Common myeloid progenitor, CD34-positive (primary cell): ENCODE measurements around the gene RUFY3.

Experiments
- CTCF ChIA-PET: fragments of 350-600 bp; sonication (Branson Sonifier 250); formaldehyde crosslinking; loops from one replicate; lab custom pipeline; 2021; ENCODE audit warnings: antibody characterized with exemption; lab: Charles Lee
- POLR2A ChIA-PET: fragments of 350-600 bp; sonication (Branson Sonifier 250); formaldehyde crosslinking; loops from one replicate; lab custom pipeline; 2021; ENCODE audit warnings: antibody characterized with exemption; lab: Charles Lee
- DNase-seq, 3 donors: peaks; one replicate each; pipeline versions ENCODE4 v3.0.0 to v3.0.0-alpha.2; 2013
- H3K27ac ChIP-seq, 2 experiments: 1 replicate in 1 of 2; 2 replicates in 1 of 2; pipeline ENCODE4 v1.7.0; 2013; ENCODE audit warnings: inconsistent platforms in 2 of 2, low read length in 2 of 2, mild to moderate bottlenecking in 2 of 2, low read depth in 1 of 2, moderate library complexity in 1 of 2; ENCODE audit not compliant: severe bottlenecking in 2 of 2, insufficient read depth in 1 of 2, poor library complexity in 1 of 2
- H3K27me3 ChIP-seq, 5 experiments: replicated peaks in 2 of 5; 1 replicate in 3 of 5; 2 replicates in 2 of 5; pipeline versions ENCODE4 v1.6.1 to v1.7.0; 2013; ENCODE audit warnings: low read length in 4 of 5, mild to moderate bottlenecking in 2 of 5, moderate library complexity in 2 of 5, inconsistent platforms in 1 of 5; ENCODE audit not compliant: insufficient read depth in 5 of 5, control insufficient read depth in 4 of 5
- H3K36me3 ChIP-seq, 4 experiments: 1 replicate in 2 of 4; 2 replicates in 2 of 4; pipeline versions ENCODE4 v1.6.1 to v1.7.0; 2013; ENCODE audit warnings: low read length in 3 of 4, control low read depth in 1 of 4, mild to moderate bottlenecking in 1 of 4; ENCODE audit not compliant: control insufficient read depth in 4 of 4, insufficient read depth in 4 of 4
- H3K4me1 ChIP-seq, 4 experiments: 1 replicate in 3 of 4; 2 replicates in 1 of 4; pipeline versions ENCODE4 v1.6.1 to v1.7.1; 2013; ENCODE audit warnings: low read length in 3 of 4, mild to moderate bottlenecking in 3 of 4, control low read depth in 1 of 4, inconsistent platforms in 1 of 4, moderate library complexity in 1 of 4; ENCODE audit not compliant: control insufficient read depth in 4 of 4, insufficient read depth in 4 of 4; ENCODE audit errors: control extremely low read depth in 1 of 4
- H3K4me3 ChIP-seq, 7 experiments: 1 replicate in 4 of 7; 2 replicates in 3 of 7; pipeline versions ENCODE4 v1.5.1 to v1.7.0; 2013; ENCODE audit warnings: mild to moderate bottlenecking in 7 of 7, low read length in 6 of 7, moderate library complexity in 6 of 7, inconsistent platforms in 2 of 7, low read depth in 2 of 7, control low read depth in 1 of 7; ENCODE audit not compliant: insufficient read depth in 4 of 7, control insufficient read depth in 1 of 7; ENCODE audit errors: extremely low read depth in 1 of 7
- H3K9me3 ChIP-seq, 5 experiments: 1 replicate in 4 of 5; 2 replicates in 1 of 5; pipeline versions ENCODE4 v1.6.1 to v1.7.1; 2013; ENCODE audit warnings: low read length in 4 of 5, mild to moderate bottlenecking in 2 of 5, inconsistent platforms in 1 of 5, low read depth in 1 of 5, moderate library complexity in 1 of 5; ENCODE audit not compliant: control insufficient read depth in 4 of 5, insufficient read depth in 2 of 5; ENCODE audit errors: control extremely low read depth in 1 of 5
- WGBS: methylation state at CpG from one replicate; pipeline ENCODE4 v1.1.5; 2013; ENCODE audit not compliant: insufficient coverage; 5-methylcytosine and 5-hydroxymethylcytosine counted together

The RUFY3 gene

GRCh38 chr4:70816894-70817293, 95.1 kb downstream of the RUFY3 start:
- no CpG with 5 or more reads among the region's 2 CpGs for WGBS
- H3K4me3 ChIP-seq = no peak overlapping the region
- H3K27ac ChIP-seq = no peak overlapping the region
- no peaks in the 10 kb centered on the region for H3K27me3 ChIP-seq
- CTCF ChIA-PET = interaction anchor here (1.2 to 1.4 kb wide), 3 partner anchors 11 to 81 kb away, joined by 3 to 5 read pairs (median 4); no protein-coding TSS in a partner anchor
- DNase-seq = no peak
- no peaks in the 10 kb centered on the region for H3K9me3 ChIP-seq
- POLR2A ChIA-PET = interaction anchor here (1.2 kb wide), 1 partner anchor 12 kb away, joined by 4 read pairs; no protein-coding TSS in a partner anchor
- H3K4me1 ChIP-seq = peaks cover 7 to 18% (median 14%) of the 10 kb centered on the region in 4 experiments
- peaks cover 0 to 17% (median 14%) of the 10 kb centered on the region in 4 experiments for H3K36me3 ChIP-seq

GRCh38 chr4:70818173-70818855, 96.5 kb downstream of the RUFY3 start:
- ChIA-PET POLR2A (no interaction called here), CTCF (interaction anchor here (0.7 to 2.4 kb wide), 2 partner anchors 10 to 13 kb away, joined by 3 to 6 read pairs; no protein-coding TSS in a partner anchor)
- Histone ChIP-seq H3K4me3 (peak overlapping the region in 2 of 7 experiments; percentile 28 to 53), H3K27me3 (no peaks in the 10 kb centered on the region), H3K36me3 (peaks cover 0 to 25% (median 23%) of the 10 kb centered on the region in 4 experiments), H3K4me1 (peaks cover 7 to 18% (median 14%) of the 10 kb centered on the region in 4 experiments), H3K9me3 (no peaks in the 10 kb centered on the region), H3K27ac (no peak overlapping the region)
- 45% methylated on average over 5 of the region's 5 CpGs for WGBS
- peak in 2 of 3 donors; percentile 31 to 32 for DNase-seq

- H3K9me3 ChIP-seq = no peaks in the 10 kb centered on the region
- no peak overlapping the region for H3K27ac ChIP-seq
- 86% methylated on average over 2 of the region's 3 CpGs for WGBS
- H3K36me3 ChIP-seq = peaks cover 0 to 30% (median 27%) of the 10 kb centered on the region in 4 experiments
- ChIA-PET CTCF (interaction anchor here (0.6 to 2.4 kb wide), 7 partner anchors 9 to 167 kb away, joined by 3 to 6 read pairs (median 3); no protein-coding TSS in a partner anchor), POLR2A (no interaction called here)
- H3K27me3 ChIP-seq = no peaks in the 10 kb centered on the region
- H3K4me1 ChIP-seq = peaks cover 7 to 18% (median 14%) of the 10 kb centered on the region in 4 experiments
- no peak for DNase-seq
- peak overlapping the region in 2 of 7 experiments; percentile 28 to 53 for H3K4me3 ChIP-seq
Measured at GRCh38 chr4:70818921-70819320, 97.2 kb downstream of the RUFY3 start.

- Histone ChIP-seq H3K27ac (no peak overlapping the region), H3K4me1 (no peaks in the 10 kb centered on the region), H3K36me3 (peaks cover 23 to 83% (median 52%) of the 10 kb centered on the region in 4 experiments), H3K9me3 (no peaks in the 10 kb centered on the region), H3K4me3 (no peak overlapping the region), H3K27me3 (no peaks in the 10 kb centered on the region)
- DNase-seq = no peak
- POLR2A ChIA-PET = interaction anchor here (0.7 kb wide), 1 partner anchor 12 kb away, joined by 4 read pairs; no protein-coding TSS in a partner anchor
- CTCF ChIA-PET = interaction anchor here (1.8 kb wide), 1 partner anchor 10 kb away, joined by 7 read pairs; the partner anchor contains the start of gene GRSF1
- WGBS = no CpG with 5 or more reads among the region's 3 CpGs
Measured at GRCh38 chr4:70829015-70829414, 107.3 kb downstream of the RUFY3 start.

- ChIA-PET CTCF (interaction anchor here (1.8 kb wide), 1 partner anchor 9 kb away, joined by 7 read pairs; the partner anchor contains the start of gene GRSF1), POLR2A (interaction anchor here (0.7 kb wide), 2 partner anchors 12 to 109 kb away, joined by 3 to 4 read pairs; no protein-coding TSS in a partner anchor)
- no peak for DNase-seq
- H3K4me1 ChIP-seq = no peaks in the 10 kb centered on the region
- H3K27me3 ChIP-seq = no peaks in the 10 kb centered on the region
- H3K36me3 ChIP-seq = peaks cover 21 to 79% (median 51%) of the 10 kb centered on the region in 4 experiments
- H3K27ac ChIP-seq = no peak overlapping the region
- no peak overlapping the region for H3K4me3 ChIP-seq
- 100% methylated on average over 1 of the region's 1 CpG for WGBS
- no peaks in the 10 kb centered on the region for H3K9me3 ChIP-seq
Measured at GRCh38 chr4:70829492-70829891, 107.7 kb downstream of the RUFY3 start.

GRCh38 chr4:70830054-70830453, 108.3 kb downstream of the RUFY3 start:
- Histone ChIP-seq H3K4me1 (no peaks in the 10 kb centered on the region), H3K9me3 (no peaks in the 10 kb centered on the region), H3K4me3 (no peak overlapping the region), H3K27me3 (no peaks in the 10 kb centered on the region), H3K27ac (no peak overlapping the region), H3K36me3 (peaks cover 24 to 79% (median 53%) of the 10 kb centered on the region in 4 experiments)
- 100% methylated on average over 3 of the region's 9 CpGs for WGBS
- ChIA-PET POLR2A (interaction anchor here (0.7 kb wide), 1 partner anchor 108 kb away, joined by 3 read pairs; no protein-coding TSS in a partner anchor), CTCF (no interaction called here)
- no peak for DNase-seq
